NAMALWA (cell line): ENCODE results near the gene MELTF.

Experiments used
- DNase-seq: peaks from one replicate; pipeline ENCODE4 v3.0.0-alpha.2; 2015; ENCODE audit warnings: low spot score

The MELTF gene

DNA sequence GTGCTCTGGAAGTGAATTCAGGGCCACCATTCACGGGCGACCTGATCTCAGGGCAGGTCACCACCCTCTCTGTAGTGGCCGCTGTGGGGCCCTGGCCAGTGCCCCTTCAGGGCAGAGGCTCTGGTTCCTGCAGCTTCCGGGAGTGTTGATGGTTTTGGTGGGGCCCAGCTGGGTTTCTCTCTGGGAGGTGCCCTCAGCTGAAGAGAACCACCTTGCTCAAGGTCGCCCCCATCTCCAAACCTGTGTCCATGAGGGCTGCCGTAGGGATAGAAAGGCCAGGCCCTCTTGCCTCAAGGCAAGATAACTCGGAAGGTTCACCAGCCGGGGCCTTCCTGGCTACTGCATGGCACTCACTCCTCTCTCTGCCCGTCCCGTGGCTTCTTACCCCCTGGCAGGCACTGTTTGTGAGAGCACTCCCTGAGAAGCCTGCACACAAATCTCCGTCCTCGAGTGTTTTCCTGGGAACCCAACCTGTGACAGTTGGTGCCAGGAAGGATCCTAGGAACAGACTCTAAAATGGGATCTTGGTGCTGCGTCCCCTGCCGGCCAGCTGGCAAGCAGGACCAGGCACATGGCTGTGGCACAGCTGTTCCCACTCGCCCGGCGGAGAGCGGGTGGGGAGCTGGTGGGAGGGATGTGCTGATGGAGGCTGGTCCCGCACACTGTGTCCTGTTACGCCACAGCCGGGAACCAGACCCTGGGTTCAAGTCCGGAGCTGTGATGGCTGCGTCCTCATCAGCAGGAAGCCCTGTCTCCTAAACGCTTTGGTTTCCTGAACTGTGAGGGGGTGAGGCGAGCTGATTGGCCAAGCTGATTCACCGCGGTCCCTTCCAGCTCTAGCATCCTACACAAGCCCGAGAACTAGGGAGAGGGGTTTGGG is 37.8 kb downstream of the MELTF start:
- no peak for DNase-seq

DNA sequence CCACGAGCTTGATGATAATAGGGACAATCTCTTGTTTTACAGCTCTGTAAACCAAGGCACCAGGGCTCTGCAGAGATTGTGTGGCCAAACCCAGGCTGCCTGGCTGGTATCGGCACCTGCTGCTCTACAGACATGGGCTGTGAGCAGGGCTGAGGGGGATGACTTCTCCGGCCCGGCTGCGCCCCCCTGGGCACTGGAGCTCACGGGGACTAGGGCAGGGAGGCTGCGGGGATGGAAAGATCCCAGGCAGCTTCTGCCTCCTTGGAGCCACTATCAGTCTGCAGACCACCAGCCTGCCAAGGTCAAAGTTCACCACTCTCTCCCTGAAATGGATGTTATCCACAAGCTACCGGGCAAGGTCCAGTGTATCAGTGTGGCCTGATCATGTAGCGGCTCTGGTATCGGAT is 39.0 kb downstream of the MELTF start:
- no peak for DNase-seq

DNA sequence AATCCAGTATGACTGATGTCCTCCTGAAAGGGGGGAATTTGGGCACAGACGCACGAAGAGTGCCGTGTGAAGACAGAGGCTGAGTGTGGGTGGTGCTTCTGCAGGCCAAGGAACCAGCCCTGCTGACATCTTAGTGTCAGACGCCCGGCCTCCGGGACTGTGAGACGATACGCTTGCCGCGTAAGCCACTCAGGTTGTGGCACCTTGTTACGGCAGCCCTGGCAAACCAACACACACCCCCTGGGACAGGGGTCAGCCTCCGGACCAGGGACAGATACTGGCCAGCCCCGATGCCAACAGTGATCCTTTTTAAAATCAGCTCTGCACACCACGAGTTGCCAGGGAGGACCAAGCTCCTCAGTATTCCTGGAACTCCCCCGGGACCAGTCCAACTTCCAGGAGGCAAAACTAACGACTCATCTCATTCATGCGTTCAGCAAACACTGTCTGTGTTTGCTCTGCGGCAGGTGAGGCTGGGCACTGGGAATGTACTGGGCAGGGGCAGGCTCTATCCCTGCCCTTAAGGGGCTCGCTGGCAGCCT is 39.8 kb downstream of the MELTF start:
- DNase-seq, result no peak

DNA sequence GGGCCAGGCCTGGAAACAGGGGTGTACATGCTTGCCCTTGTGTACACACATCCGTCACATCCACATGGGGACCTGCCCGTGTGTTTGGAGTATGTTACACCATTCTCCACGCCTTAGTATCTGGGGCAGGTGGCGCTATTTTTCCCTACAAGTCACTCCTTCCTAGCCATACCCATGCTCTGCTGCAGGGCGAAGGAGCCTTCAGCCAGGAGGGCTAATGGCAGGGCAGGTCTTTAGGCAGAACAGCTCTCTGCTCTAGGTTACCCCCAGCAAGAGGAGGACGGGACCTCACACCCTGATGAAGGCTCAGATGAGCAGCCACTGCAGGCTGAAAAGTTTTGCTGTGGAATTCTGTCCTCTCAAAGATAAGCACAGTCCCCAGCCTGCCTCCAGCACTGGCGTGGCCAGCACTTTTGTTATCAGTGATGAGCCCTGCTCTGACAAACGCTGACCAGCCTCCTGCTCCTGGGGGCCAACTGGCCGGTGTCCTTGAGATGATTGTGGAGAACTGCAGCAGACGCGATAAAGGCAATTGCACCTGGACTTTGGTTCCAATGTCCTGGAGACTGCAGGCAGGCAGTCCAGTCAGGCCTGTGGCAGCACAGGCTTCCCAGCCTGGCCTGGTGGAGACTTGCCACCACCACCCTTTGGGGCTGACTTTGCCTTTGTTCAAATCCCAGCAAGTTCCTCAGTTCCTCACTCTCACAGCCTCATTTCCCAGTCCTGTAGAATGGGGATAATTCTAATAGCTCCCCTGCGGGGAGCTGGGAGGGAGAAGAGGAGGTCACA is 41.2 kb downstream of the MELTF start:
- no peak for DNase-seq

DNA sequence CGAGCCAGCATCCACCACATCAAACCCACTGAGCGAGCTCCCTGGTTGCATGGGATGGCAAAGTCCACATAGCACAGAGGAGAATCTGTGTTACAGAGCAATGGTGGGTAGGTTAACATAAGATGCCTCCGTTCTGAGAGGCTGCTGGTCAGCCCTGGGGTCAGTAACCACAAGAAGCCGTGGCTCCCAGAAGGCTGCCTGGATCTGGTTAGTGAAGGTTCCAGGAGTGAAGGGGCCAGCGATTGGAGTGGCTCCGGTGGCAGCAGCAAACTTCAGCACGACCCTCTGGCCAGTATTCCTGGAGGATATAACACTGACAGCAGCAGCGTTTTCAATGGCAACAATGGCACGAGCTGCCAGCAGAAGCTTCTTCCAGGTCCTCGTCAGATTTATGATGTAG is 42.6 kb downstream of the MELTF start:
- DNase-seq, result no peak

DNA sequence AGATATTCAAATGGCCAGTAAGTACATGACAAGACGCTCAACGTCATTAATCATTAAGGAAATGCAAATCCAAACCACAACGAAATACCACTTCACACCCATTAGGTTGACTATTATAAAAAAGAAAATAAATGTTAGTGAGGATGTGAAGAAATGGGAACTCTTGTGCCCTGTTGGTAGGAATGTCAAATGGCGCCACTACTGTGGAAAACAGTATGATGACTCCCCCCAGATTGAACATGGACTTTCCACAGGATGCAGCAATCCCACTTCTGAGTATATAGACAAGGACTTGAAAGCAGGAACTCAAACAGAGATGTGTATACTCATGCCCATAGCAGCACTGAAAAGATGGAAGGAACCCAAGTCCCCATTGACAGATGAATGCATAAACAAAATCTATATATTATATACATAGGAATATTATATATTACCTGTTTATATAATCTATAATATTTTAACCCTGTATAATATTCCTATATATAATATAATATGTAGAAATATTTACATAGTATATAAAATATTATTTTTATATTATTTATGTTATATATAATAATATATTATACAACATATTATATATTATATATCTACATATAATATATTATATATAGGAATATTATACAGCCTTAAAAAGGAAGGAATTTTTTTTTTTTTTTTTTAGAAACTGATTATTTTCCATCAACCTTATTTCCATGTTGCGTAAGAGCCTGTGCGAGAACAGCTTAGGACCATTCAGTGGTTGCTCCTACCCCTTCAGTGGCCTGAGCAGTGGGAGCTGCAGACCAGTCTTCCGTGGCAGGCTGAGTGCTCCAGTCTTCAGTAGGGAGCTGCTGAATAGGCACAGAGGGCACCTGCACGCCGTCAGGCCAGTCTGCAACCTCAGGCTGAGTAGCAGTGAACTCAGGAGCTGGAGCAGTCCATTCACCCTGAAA is 43.4 kb downstream of the MELTF start:
- no peak for DNase-seq

DNA sequence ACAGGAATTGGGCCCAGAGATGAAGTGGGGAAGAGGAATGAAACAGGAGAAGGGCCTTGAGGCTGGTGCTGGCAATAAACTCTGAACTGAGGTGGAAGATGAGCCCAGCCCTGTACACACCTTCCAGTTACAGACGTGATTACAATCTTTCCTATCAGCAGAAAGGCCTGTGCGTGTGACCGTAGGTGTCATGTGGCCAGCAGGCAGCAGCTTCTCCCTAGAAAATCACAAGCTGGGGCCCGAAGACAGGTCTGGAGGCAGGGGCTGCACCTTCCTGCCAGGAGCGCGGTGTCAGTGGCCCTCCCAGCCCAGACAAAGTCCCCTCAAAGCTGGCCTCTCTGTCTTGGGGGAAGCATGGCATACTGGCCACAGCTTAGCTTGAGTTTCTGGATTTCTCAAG is 44.3 kb downstream of the MELTF start:
- DNase-seq, result no peak

DNA sequence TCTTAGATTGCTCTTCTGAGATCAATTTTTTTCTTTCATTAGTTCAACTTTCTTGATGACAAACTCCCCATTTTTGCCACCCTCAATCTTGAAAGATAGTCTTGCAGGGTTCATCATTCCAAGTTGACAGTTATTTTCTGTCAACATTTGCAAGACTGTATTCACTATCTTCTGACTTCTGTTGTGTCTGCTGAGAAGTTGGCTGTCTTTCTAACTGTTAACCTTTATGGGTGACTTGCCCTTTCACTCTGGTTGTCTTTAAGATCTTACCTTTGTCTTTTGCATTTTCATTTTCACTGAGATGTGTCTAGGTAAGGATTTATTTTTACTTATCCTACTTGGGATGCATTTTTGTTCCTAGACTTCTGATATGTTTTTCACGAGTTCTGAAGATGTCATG is 46.4 kb downstream of the MELTF start:
- no peak for DNase-seq

DNA sequence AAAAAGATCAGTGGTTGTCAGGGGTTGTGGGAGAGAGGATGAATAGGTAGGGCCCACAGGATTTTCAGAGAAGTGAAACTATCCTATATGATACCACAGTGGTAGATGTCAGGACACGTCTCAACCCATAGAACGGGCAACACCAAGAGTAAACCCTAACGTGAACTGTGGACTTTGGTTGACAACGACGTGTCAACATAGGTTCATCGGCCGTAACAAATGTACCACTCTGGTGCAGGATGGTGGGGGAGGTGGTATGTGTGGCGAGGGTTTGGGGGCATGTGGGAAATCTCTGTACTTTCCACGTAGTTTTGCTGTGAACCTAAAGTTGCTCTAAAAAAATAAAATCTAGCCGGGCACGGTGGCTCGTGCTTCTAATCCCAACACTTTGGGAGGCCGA is 48.0 kb downstream of the MELTF start:
- DNase-seq, result no peak

DNA sequence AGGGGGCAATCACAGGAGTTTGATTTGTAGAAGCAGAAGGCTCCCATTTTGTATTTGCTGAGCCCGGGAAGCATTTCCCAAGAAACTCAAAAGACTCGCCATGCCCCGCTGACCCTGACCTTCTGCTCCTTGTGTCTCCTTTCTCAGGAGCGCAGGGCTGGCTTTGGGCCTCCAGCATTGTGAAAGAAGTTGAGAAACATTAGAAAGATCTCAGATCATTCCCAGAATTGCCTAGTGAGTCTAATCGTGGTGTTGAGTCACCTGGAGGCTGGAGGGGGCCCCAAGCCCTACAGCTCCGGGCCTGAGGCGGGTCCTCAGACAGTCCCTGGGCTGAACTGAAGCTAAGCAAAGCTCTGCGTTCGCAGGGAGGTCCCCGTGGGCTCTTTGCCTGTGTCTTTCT is 50.1 kb downstream of the MELTF start:
- DNase-seq, result no peak

DNA sequence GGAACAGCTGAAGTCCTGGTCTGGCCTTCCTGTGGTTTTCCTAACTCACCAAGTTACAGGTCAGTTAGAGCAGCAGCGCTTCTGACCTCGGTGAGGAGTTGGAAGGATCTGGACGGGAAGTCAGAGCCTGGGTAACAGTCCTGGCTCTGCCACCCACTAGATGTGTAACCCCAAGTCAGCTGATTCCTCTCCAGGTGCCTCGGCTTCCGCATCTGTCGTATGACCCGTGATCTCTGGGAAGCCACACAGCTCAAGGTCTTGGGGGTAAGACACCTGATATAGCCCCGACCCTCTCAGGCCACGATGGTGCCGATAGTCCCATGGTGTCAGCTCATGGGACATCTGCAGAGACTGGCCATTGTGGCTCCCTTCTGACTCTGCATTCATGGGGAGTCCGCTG is 52.7 kb downstream of the MELTF start:
- DNase-seq, result no peak

DNA sequence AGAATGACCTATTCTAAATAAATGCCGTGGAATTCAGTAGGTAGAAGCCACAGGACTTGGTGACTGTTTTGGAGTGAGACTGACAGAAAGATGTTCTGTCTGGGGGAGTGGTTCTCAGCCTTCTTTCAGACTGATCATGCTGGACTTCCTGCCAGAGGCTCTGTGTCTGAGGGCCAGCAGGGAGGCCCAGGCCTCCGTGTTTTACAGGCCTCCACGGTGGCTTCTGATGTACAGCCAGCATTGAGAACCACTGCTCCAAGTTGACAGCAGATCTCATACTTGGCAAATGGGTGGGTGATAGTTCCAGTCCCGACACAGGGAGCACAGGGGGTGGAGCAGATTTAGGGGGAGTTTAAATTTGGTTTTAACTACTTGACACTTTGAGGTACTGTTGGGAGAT is 54.3 kb downstream of the MELTF start:
- no peak for DNase-seq

DNA sequence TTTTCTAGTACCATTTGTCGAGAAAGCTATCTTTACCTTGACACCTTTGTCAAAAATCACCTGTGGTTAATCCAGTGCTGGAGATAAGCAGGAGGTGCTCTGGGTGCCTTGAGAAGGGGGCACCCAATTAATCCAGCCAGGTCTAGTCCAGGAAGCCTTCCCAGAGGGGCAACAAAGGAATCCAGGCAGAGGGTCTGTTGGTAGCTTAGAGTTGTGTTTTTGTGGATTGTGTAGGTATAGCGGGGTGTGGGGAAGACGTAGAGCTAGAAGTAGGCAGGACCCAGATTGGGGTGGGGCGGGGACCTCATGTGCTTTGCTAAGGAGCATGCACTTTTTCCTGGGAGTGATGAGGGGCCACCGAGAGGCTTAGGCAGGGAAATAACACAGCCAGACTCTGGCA is 55.0 kb downstream of the MELTF start:
- no peak for DNase-seq

DNA sequence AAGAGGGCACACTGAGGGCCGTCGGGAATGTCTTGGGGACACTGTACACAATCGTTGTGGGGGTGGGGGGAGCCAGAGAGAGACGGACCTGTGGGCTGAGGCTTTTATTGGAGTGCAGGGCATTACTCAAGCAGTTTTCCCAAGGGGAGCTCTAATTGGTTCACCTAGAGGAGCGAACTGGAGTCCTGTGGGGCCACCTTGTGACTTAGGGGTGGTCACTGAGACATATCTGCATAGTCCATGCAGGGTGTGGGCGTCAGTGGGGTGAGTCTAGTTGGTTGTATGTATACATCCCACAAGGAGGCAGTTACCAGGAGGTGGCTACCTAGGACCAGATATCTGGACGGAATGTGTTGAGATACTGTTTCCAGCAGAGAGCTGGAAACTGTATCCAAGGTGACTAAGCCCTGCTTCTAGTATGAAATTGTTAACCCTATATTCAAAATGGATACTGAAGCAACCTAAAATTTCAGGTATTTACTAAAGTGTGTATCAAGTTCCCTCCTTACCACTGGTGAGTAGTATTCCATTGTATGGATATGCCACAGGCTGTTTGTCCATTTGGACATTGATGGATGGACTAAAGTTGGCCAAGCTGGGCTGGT is 58.4 kb downstream of the MELTF start:
- DNase-seq, result no peak

DNA sequence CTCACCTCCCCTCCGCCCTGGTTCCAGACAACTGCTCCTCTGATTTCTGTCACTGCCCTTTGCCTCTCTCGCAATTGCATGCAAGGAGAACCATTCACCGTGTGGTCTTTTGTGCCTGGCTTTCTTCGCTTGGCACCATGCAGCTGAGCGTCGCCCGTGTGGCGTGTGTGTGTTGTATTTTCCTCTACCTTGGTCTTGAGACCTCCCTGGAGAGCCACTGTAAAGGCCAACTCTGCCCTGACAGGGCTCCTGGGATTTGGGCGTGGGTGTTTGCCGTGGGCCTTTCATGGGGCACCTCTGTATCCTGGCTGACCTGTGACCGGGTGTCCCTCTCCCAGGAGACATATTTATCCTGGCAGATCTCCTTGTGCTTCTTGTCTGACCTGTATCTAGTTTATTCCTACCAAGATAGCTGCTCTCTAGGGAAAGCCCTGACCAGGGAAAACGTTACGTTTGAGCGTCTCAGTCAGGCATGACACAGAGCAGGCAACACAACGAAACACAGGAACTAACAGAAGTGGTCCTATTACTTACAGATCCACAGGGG is 59.0 kb downstream of the MELTF start:
- DNase-seq, result no peak

DNA sequence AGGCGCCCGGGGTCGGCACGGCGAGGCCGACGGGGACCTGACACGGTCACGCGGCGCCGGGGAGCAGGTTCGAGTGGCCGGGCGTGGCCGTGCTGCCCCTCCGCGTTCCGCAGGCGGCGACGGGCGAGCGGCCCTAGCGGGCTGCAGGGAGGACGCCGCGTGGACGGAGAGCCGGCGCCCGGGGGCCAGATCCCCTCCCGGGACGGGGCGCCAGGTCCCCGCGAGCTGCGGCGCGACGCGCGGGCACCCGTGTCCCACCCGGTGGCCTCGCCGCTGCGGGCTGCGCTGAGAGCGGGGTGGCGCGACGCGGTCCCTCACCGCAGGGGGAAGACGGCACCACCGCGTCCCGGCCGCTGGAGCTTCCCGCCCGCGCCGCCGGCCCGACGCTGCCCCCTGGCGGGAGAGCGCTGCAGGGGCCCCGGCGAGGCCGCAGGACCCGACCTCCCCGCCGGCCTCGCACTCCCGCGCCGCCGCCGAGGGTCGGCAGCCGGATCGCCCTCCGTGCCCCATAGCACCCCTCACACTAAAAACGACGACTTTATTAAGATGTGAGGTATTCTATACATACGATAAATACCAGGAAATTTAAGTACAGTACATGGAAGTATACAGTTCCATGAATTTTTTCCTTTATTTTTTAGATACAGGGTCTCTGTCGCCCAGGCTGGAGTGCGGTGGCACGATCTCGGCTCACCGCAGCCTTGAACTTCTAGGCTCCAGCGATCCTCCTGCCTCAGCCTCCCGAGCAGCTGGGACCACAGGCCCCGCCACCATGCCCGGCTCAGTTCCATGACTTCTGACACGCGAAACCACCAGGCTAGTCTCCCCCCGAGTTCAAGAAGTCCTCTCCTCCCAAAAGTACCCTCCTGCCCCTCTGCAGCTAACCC is 59.7 kb downstream of the MELTF start:
- DNase-seq, result peak; percentile 75

DNA sequence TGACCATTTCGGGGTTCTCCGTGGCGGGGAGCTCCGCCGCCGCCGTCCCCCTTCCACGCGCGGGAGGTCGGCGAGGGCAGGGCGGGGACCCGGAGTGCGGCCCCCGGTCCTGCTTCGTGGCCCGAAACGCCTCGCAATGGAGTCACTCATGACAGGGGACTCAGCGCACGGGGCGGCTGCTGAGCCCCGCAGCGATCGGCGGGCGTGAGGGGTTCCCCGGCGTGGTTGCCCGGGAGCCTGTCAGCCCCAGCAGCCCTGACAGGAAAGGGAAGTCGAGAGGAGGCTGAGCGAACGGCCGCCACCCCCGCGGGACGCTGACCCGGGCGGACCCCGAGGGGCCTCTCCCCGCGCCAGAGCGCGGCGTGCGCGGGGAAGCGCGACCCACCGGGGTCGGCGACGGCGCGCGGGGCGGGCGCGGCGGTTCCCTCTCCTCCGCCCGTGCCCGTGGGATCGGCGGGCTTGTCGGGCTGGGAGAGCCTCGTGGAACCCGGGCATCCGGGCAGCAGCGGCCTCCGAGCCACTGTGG is 60.4 kb downstream of the MELTF start:
- peak; percentile 69 for DNase-seq

DNA sequence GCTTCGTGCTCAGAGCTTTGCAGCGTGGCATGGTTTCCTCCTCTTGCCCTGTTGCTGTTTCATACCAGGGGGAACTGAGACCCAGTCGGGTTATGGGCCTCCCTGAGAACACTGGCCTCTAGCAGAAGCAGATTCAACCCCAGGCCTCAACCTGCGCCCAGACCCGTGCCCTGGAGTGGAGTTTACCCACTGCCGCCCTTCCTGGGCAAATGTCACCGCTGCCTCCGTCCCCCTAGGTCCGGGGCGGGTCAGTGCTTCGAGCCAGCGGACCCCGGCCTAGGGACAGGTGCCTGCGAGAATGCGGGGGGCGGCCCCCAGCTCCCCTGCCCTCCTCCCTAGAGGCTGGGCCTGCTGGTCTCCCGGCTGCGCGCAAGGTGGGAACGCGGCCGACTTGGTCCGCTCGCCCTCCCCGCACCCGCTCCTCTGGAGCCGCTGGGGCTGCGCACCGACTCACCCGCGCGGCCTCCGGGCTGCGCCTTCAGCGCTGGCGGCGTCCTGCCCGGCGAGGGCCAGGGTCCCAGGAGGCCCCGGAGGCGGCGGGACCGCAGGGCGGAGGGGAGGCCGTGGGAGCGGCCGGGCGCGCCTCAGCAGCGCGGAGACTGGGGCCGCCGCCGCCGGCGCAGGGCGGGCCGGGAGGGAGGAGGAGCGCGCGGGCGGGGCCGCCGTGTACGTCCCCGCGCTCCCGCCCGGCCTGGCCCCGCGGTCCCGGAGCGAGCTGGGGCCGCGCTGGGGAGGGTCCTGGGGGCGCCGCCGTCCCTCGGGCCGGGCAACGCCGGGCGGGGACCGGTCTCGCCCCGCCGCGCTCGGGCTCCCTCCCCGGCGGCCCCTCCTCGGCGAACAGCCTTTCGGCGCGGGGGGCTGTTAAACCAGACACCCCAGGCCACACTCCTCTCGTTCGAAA is 61.1 kb downstream of the MELTF start, which contains the start of gene PIGZ:
Gene PIGZ, minus strand, starts transcription at position 601 of the 901 bp plus-strand sequence. CDS start 16,802 bp downstream, outside the sequence.
- DNase-seq, result peak; percentile 34
